HepG2 (cell line): ENCODE results near the gene TWNK. TPM values are rescaled to one million over a fixed set of nuclear protein-coding genes. Genes with fewer than 3 reads are reported as not detected.
A peak's percentile ranks its signal among the peaks of the same experiment; 100 is the strongest.

ENCODE experiments used
- ATAD3A ChIP-seq: sonication (generic); formaldehyde crosslinking; IDR thresholded peaks from 2 replicates; pipeline ENCODE4 v1.4.0; 2020; ENCODE audit warnings: missing genetic modification reagents
- BCL3 ChIP-seq: sonication (generic); formaldehyde crosslinking; IDR thresholded peaks from 2 replicates; pipeline ENCODE4 v1.5.1; 2020; ENCODE audit warnings: mild to moderate bottlenecking, missing genetic modification reagents, moderate library complexity
- DMTF1 ChIP-seq: sonication (generic); formaldehyde crosslinking; IDR thresholded peaks from 2 replicates; pipeline ENCODE4 v1.4.0; 2020; ENCODE audit warnings: mild to moderate bottlenecking, missing genetic modification reagents
- FOXJ3 ChIP-seq: sonication (generic); formaldehyde crosslinking; IDR thresholded peaks from 2 replicates; pipeline ENCODE4 v1.4.0; 2020; ENCODE audit warnings: missing genetic modification reagents, mild to moderate bottlenecking, borderline replicate concordance
- FOXO1 ChIP-seq: sonication (generic); formaldehyde crosslinking; IDR thresholded peaks from 2 replicates; pipeline ENCODE4 v1.4.0; 2020; ENCODE audit warnings: missing genetic modification reagents
- GABPB1 ChIP-seq: IDR thresholded peaks from 2 replicates; pipeline ENCODE4 v1.6.1; 2016; ENCODE audit warnings: mild to moderate bottlenecking, missing genetic modification reagents, moderate library complexity, missing compliant biosample characterization
- GTF3A ChIP-seq: sonication (generic); formaldehyde crosslinking; conservative IDR thresholded peaks from 2 replicates; pipeline ENCODE4 v1.4.0; 2020; ENCODE audit warnings: mild to moderate bottlenecking, missing genetic modification reagents
- HOXA7 ChIP-seq: sonication (generic); formaldehyde crosslinking; IDR thresholded peaks from 2 replicates; pipeline ENCODE4 v1.8.1; 2022; ENCODE audit warnings: mild to moderate bottlenecking, missing genetic modification reagents, moderate library complexity
- HOXD1 ChIP-seq: sonication (generic); formaldehyde crosslinking; IDR thresholded peaks from 2 replicates; pipeline ENCODE4 v1.5.0; 2020; ENCODE audit warnings: missing genetic modification reagents
- JARID2 ChIP-seq: sonication (generic); formaldehyde crosslinking; IDR thresholded peaks from 2 replicates; pipeline ENCODE4 v1.8.1; 2023; ENCODE audit warnings: missing genetic modification reagents, inconsistent platforms; ENCODE audit not compliant: insufficient replicate concordance
- KLF9 ChIP-seq: IDR thresholded peaks from 2 replicates; pipeline ENCODE4 v1.6.1; 2016; ENCODE audit warnings: low read depth
- MIXL1 ChIP-seq: IDR thresholded peaks from 2 replicates; pipeline ENCODE4 v1.6.1; 2016
- MXD4 ChIP-seq: IDR thresholded peaks from 2 replicates; pipeline ENCODE4 v1.6.1; 2016; ENCODE audit warnings: mild to moderate bottlenecking, missing biosample characterization, missing genetic modification reagents
- NCOA1 ChIP-seq: sonication (generic); formaldehyde crosslinking; IDR thresholded peaks from 2 replicates; pipeline ENCODE4 v1.9.0; 2021; ENCODE audit warnings: missing genetic modification reagents
- NFYC ChIP-seq: IDR thresholded peaks from 2 replicates; pipeline ENCODE4 v1.6.1; 2016; ENCODE audit warnings: missing genetic modification reagents, missing compliant biosample characterization
- TFE3 ChIP-seq: IDR thresholded peaks from 2 replicates; pipeline ENCODE4 v1.6.1; 2016
- ZNF180 ChIP-seq: sonication (generic); formaldehyde crosslinking; IDR thresholded peaks from 2 replicates; pipeline ENCODE4 v1.4.0; 2020; ENCODE audit warnings: low read depth, missing genetic modification reagents, borderline replicate concordance
- ZNF263 ChIP-seq: sonication (generic); formaldehyde crosslinking; IDR thresholded peaks from 2 replicates; pipeline ENCODE4 v1.4.0; 2020; ENCODE audit warnings: missing genetic modification reagents
- ZNF317 ChIP-seq: sonication (generic); formaldehyde crosslinking; IDR thresholded peaks from 2 replicates; pipeline ENCODE4 v1.5.0; 2020; ENCODE audit warnings: mild to moderate bottlenecking, missing genetic modification reagents
- ZNF331 ChIP-seq: sonication (generic); formaldehyde crosslinking; IDR thresholded peaks from 2 replicates; pipeline ENCODE4 v1.4.0; 2020; ENCODE audit warnings: missing genetic modification reagents
- ZNF431 ChIP-seq: sonication (generic); formaldehyde crosslinking; IDR thresholded peaks from 2 replicates; pipeline ENCODE4 v1.9.0; 2022; ENCODE audit warnings: missing genetic modification reagents, low read depth, mild to moderate bottlenecking, borderline replicate concordance
- ZNF484 ChIP-seq: sonication (generic); formaldehyde crosslinking; IDR thresholded peaks from 2 replicates; pipeline ENCODE4 v1.5.1; 2020; ENCODE audit warnings: mild to moderate bottlenecking, low read depth, missing genetic modification reagents, borderline replicate concordance
- ZNF710 ChIP-seq: sonication (generic); formaldehyde crosslinking; IDR thresholded peaks from 2 replicates; pipeline ENCODE4 v1.5.0; 2020; ENCODE audit warnings: mild to moderate bottlenecking, missing genetic modification reagents, borderline replicate concordance
- polyA plus RNA-seq, 8 experiments: library from polyadenylated mRNA; depleted of rRNA in 3 of 8; stranded (reverse) in 7 of 8; unstranded in 1 of 8; fragments of >200 nt; fragmentation: Illumina TruSeq in 4 of 8; extraction: Trizol in 4 of 8; gene quantifications; 2 replicates each; pipeline versions ENCODE4 v1.2.1 to v1.2.3, GENCODE V29; 2011 to 2016; ENCODE audit warnings: low read depth in 4 of 8, missing spikeins in 1 of 8, mixed read lengths in 1 of 8; ENCODE audit not compliant: insufficient read depth in 1 of 8
- total RNA-seq, 5 experiments: library from RNA; depleted of rRNA; stranded (reverse); fragments of >200 nt; fragmentation: Illumina TruSeq; extraction: Trizol; gene quantifications; 2 replicates each; pipeline ENCODE4 v1.2.3, GENCODE V29; 2016; ENCODE audit warnings: low read depth in 1 of 5

The TWNK gene
- total and polyA plus RNA-seq, 2 of the 13 experiments (the other 11 are each of a cell fraction or from before 2014, with no cell fraction given) = 10.7 to 16.5 TPM

GRCh38 chr10:100970914-100971811 lies 16.2 kb upstream of the TWNK start (continued):
- TF ChIP-seq NCOA1 = no peak
- TF ChIP-seq KLF9 = 0 out of 2 replicates have a peak, but pooled peaks have one; percentile 26
- TF ChIP-seq NFYC (CRISPR knock-in tag) = 0 out of 2 replicates have a peak, but pooled peaks have one; percentile 11
- peak; percentile 56 for TF ChIP-seq JARID2
- TF ChIP-seq ZNF431 (CRISPR knock-in tag) = peak; percentile 94; the same call in 1 of the 2 replicates
- TF ChIP-seq MIXL1 (CRISPR knock-in tag) = peak; percentile 93
- TF ChIP-seq HOXD1 (CRISPR knock-in tag) = peak; percentile 75; the same call in 1 of the 2 replicates
- TF ChIP-seq ZNF263 (CRISPR knock-in tag) = peak; percentile 100
- peak; percentile 39; the same call in 1 of the 2 replicates for TF ChIP-seq GABPB1 (CRISPR knock-in tag)
- TF ChIP-seq TFE3 = peak; percentile 80
- 0 out of 2 replicates have a peak, but pooled peaks have one; percentile 75 for TF ChIP-seq BCL3
- TF ChIP-seq ATAD3A (CRISPR knock-in tag) = no peak
- TF ChIP-seq MXD4 (CRISPR knock-in tag) = peak; percentile 87
- peak; percentile 95; the same call in 1 of the 2 replicates for TF ChIP-seq ZNF710
- TF ChIP-seq DMTF1 (CRISPR knock-in tag) = no peak
- peak; percentile 86; the same call in 1 of the 2 replicates for TF ChIP-seq FOXJ3 (CRISPR knock-in tag)
- peak; percentile 71; the same call in 1 of the 2 replicates for TF ChIP-seq ZNF317 (CRISPR knock-in tag)
- TF ChIP-seq HOXA7 (CRISPR knock-in tag) = no peak
- TF ChIP-seq ZNF331 (CRISPR knock-in tag) = peak; percentile 71
- peak; percentile 96 for TF ChIP-seq FOXO1
- no peak for TF ChIP-seq ZNF180 (CRISPR knock-in tag)
- TF ChIP-seq GTF3A (CRISPR knock-in tag) = no peak
- no peak for TF ChIP-seq ZNF484
